ENCODE data around the gene KRTAP10-4.
"Not testable (repeated sequence)": the region's sequence is repeated elsewhere in the genome, so short reads cannot be mapped to it uniquely, and the experiment has no call there.

Gene KRTAP10-4

DNA sequence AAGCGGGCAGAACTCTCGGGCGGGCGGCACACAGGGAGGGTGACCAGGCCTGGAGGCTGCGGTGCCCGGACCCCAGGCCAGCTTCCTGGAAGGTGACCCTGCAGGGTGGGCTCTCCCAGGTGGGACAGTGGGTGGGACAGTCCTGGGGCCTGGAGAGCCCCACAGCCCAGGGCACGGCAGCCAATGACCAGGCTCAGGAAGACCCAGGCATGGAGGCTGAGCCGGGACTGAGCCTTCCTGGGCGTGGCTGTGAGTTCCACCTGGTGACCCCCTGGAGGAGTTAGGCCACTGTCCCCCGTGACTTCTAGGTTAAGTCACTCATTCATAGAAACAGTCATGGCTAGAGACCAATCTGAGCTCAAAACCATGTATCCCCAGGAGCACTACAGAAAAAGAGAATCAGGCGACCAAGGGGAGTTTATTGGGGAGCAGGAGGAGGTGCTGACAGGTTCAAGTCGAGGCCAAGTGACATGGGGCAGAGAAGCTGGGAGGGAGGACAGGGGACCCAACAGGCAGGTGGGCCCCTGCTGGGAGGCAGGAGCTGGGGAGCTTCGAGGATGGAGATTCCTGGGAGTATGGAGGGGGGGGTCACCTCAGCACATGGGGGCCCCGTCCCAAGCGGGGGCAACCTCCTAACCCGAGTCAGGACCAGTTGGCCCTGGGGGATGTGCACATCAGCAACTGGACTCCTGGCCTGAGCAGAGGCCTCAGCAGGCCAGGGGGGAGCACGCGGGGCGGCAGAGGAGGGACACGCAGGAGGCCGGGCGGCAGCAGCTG, 5.7 kb downstream of the KRTAP10-4 start:
- no peak for DNase-seq (ENCODE audit: low read depth in 2 of 2)

DNA sequence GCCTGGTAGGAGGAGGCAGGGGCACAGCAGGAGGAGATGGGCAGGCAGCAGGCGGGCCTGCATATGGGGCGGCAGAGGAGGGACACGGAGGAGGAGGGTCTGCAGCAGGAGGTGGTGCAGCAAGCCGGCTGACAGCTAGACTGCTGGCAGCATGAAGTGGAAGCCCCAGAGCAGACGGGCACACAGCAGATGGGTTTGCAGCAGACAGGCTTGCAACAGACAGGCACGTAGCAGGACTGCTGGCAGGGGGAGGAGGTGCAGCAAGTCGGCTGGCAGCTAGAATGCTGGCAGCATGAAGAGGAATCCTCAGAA, 6.3 kb downstream of the KRTAP10-4 start:
- DNase-seq (ENCODE audit: low read depth in 2 of 2): no peak

DNA sequence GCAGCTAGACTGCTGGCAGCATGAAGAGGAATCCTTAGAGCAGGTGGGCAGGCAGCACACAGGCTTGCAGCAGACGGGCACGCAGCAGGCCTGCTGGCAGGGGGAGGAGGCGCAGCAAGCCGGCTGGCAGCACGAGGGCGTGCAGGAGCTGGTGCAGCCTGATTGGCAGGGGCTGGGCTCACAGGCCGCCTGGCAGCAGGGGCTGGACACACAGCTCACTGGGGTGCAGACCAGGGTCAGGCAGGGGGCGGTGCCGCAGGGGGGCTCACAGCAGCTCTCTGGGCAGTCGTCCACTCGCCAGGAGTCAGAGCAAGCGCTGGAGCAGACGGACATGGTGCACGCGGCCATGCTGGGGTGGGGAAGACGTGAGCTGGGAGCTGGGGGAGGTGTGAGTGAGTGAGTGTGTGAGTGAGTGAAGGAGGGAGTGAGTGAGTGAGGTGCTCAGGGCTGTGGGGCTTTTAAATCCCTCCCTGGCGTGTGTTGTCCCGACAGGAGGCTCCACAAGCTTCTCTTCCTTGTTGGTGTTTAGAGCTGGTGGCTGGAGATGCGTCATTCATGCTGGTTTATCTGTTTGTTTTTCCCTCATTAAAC, 6.8 kb downstream of the KRTAP10-4 start, which contains the start of gene KRTAP10-5:
KRTAP10-5 (minus strand) TSS at position 374 of the 591 bp plus-strand sequence; CDS start at position 348, 26 bp downstream.
- DNase-seq (ENCODE audit: low read depth in 2 of 2): not testable (repeated sequence)

DNA sequence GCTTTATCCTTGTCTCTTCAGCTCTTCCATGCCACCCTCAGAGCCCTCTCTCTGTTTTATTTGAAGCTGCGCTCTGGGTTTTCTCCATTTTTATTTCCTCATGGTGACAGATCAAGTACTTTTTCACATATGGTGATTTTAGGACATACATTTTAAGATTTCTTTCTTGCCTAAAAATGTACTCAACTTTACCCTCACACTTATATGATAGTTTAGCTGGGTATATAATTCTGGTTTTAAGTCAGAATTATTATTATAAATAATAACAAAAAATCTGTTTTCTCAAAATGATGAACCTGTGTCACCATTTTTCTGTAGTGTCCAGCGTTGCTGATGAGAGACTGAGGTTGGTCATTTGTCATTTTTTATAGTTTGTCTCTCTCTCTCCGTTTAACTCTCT, 7.6 kb downstream of the KRTAP10-4 start:
- no peak for DNase-seq (ENCODE audit: low read depth in 2 of 2)

DNA sequence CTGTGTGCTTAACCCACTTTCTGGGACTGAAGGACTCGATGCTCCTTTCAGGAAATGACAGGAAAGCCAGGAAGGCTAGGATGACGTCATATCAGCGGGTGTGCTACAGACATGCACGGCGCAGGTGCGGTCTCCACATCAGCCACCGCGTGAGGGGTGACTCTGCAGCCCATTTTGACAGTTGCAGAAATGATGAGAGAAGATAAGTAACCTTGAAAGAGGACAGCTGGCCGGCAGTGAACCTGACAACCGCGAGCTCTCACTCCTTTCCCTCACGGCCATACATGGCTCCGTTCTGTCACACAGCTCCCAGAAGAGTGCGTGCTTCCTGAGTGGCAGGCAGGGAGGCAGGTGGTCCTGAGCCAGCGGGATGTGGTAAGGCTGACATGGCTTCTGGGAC, 8.5 kb downstream of the KRTAP10-4 start:
- DNase-seq (ENCODE audit: low read depth in 2 of 2): no peak

DNA sequence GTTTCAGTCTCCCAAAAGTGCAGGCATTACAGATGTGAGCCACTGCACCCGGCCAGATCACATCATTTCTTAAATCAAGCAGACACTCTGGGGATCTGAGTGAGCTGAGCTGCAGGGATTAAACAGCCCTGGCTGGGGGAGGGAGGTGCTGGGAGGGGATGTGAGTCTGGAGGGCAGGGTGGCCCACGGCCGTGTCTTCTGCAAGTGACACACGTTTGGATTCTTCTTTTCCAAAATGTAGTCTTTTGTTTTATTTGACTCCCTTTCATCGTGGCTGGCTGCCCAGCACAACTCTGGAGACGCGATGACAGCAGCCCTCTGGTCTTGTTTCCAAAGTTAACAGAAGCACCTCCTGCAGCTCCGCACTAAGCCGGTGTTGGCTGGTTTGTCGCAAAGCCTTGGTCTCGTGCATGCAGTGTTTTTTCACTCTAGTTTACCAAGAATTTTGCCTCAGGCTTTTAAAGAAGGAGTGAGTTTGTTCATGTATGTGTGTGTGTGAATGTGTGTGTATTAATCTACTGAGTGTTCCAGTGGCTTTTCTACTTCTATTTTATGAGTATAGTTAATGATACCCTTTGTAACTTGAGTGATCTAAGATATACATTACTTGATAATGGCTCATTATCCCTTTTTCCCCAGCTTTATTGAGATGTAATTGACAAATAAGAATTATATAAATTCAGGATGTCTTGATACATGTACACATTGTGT, 9.7 kb downstream of the KRTAP10-4 start:
- no peak for DNase-seq (ENCODE audit: low read depth in 2 of 2)

DNA sequence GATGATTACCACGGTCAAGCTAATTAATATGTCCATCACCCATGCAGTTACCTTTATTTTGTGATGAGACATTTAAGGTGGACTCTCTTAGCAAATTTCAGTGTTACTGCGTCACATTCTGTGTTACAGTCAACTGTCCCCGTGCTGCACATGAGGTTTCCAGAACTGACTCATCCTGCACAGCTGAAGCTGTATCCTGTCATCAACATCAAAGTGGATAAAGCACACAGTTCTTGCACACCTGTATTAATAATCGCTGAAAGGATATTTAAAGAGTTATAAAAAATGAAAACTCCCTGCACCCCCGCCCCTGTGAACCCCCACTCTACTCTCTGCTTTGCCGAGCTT, 10.2 kb downstream of the KRTAP10-4 start:
- DNase-seq (ENCODE audit: low read depth in 2 of 2): no peak

DNA sequence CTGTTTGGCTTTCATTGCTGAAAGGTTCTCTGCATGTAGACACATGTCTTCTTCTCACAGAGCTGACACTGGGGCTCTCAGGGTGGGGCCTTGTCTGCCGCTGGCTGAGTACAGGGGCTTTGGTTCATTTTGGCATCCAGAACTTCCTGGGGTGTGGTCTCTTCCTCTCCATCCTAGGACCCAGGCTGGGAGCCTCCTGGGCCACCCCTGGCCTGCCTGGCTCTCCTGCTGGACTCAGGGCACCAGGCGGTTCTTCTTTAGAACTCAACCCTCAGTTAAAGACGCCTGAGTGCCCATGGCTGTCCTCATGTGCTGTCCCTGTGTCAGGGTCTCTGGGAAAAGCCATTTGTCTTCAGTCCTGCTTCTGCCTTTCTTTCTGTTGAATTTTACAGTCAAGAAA, 12.4 kb downstream of the KRTAP10-4 start:
- no peak for DNase-seq (ENCODE audit: low read depth in 2 of 2)

DNA sequence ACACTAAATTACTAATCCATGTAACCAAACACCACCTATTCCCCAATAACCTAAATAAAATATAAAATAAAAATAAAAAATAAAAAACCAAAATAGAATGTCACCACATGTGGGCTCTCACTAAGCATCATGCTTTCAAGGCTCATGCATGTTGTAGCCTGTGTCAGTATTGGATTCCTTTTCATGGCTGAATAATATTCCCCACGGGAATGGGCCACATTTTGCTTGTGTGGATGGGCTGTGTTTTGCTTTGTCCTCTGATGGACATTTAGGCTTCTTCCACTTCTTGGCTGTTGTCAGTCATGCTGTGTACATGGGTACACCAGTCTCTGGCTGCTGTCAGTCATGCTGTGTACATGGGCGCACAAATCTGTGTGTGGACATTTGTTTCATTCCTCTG, 15.6 kb downstream of the KRTAP10-4 start:
- no peak for DNase-seq (ENCODE audit: low read depth in 2 of 2)

DNA sequence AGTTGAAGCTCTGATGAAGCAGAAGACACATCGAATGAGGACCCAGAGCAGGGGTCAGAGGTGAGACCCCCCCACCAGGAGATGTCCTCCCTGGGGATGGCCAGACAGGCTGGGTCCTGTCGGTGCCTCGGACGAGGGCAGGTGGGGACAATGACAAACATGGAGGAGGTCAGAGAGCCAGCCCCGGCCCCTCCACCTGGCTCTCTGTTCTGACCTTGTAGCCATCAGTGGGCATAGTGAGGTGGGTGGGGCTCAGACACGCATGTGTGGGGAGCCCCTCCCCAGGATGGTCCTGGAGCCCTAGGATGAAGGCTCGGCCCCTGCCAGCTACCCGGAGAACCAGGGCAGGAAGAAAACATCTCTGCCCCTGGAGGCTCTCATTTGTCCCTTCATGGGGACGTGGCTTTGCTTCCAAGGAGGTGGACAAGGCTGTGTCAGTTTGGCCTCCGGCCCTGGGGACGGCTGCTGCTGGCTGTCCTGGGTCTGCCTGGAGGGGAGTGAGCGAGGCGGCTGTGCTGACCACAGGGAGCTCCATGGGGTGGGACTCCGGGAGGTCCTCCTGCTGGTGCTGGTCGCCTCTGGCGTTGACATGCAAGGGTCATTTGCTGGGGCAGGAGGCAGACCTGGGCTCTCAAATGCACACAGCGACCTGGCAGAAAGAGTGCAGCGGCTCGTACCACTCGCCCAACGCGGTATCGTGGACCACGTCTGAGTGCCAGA, 16.2 kb downstream of the KRTAP10-4 start:
- DNase-seq (ENCODE audit: low read depth in 2 of 2): no peak

DNA sequence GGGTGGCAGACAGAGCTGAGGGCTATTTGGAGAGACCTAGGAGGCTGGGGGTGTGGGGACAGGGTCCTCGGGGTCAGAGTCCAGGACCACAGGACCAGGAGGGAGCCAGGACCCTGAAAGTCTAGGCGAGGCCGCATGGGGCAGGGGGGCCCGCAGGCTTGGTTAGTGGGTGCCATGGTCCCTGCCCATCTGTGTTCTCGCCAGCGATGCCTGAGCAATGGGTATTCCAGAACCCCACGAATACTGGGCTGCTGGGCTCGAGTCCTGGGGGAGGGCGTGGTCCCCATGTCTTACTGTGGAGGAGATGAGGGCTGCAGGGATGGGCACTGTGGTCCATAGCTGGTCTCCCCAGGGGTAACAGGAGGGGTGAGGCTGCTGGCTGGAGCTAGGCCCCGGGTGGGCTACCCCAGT, 16.8 kb downstream of the KRTAP10-4 start:
- no peak for DNase-seq (ENCODE audit: low read depth in 2 of 2)

DNA sequence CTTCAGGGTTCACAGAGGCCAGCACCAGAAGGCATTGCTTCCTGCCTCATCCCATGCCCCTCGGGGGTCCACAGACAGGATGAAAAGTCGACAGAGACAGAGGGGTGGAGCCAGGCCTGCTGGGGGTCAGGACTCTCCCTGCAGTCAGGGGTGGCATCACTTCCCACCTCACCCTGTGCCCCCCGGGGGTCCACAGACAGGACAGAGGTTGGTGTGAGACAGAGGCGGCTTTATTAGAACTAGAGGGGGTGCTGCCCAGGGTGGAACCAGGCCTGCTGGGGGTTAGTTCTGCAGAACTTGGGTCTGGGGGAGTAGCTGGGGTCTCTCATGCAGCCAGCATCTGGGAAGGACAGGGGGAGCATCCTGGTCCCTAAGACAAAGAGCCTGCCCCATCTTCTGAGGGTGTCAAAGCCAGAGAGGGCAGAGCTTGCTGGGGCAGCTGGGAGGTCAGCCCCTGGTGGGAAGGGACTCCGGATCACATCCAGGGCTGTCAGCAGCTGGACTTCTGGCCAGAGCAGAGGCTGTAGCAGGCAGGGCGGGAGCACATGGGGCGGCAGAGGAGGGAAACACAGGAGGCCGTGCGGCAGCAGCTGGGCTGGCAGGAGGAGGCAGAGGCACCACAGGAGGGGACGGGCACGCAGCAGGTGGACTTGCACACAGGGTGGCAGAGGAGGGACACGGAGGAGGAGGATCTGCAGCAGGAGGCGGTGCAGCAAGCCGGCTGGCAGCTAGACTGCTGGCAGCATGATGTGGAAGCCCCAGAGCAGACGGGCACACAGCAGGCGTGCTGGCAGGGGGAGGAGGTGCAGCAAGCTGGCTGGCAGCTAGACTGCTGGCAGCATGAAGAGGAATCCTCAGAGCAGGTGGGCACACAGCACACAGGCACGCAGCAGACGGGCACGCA, 17.6 kb downstream of the KRTAP10-4 start:
- DNase-seq (ENCODE audit: low read depth in 2 of 2): not testable (repeated sequence)

DNA sequence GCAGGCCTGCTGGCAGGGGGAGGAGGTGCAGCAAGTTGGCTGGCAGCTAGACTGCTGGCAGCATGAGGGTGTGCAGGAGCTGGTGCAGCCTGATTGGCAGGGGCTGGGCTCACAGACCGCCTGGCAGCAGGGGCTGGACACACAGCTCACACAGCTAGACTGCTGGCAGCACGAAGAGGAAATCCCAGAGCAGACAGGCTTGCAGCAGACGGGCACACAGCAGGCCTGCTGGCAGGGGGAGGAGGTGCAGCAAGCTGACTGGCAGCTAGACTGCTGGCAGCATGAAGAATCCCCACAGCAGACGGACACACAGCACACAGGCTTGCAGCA, 18.2 kb downstream of the KRTAP10-4 start:
- DNase-seq (ENCODE audit: low read depth in 2 of 2): not testable (repeated sequence)

DNA sequence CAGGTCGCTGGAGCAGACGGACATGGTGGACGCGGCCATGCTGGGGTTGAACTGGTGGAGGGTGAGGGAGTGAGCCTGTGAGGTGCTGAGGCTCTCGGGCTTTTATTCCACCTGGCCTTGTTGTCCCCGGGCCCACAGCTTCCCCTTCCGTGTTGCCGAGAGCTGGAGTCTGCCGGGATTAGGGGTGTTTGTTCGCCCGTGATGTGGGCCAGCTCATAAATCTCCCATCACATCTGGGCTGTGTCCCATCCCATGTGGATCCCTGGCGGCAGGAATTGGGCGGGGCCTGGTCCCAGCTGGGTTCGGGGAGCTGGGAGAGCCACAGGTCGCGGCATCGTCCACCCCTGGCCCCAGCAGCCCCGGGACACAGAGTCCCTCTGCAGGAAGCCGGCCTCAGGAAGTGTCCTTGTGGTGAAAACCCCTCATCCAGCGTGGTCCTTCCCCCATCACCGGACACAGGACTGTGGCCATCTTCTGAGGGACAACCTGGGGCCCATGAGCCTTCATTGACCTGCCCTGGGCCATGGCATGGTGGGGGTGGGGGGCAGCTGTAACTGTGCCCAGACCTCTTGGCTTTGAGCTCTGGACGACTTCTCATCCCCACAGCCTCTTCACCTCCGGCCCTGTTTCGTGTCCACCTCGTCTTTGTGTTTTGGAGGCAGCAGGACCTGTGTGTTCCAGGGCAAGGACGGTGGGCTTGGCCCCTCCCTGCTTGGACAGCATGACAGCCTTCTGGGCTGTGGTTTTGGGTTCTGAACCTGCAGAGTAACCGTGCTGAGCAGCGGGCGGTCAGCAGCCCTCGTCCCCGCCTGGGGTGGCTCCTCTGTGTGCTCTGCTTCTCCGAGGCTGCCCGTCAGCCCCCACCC, 19.1 kb downstream of the KRTAP10-4 start, which contains the start of gene KRTAP10-6:
KRTAP10-6 (minus strand) TSS at position 60 of the 866 bp plus-strand sequence; CDS start at position 39, 21 bp downstream.
- no peak for DNase-seq (ENCODE audit: low read depth in 2 of 2)

DNA sequence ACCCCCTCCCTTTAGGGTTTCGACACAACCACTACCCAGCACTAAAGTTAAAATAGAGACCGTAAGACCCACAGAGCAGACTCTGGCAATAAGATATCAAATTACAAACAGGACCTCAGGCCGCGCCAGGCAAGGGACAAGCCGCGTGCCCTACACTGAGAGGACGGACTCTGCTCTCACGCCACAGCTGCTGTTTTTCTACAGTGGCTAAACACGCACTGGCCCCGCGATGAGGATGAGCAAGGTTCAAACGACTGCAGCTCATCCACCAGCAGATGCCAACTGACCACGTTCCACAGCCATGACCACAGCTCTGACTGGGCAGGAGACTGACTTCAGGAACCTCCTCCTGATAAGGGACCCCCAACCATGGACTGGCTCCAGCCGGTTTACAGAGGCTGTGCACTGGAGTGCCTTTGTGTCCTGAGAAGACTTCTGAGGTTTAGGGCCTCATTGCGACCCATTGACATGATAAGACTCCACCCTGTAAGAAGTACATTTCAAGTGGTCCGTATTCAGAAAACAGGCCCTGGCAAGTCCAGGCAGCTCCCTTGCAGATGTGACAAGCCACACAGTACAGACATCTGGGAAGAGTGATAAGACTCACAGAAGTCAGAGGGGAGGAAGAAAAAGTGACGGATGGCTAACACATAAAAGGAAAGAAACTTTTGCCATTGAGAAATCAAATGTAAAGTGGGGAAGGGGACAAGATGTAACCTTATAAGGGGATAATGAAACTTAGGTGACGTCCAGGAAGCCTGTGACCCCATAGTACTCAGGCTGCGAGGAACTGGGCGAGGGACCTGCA, 20.3 kb downstream of the KRTAP10-4 start:
- no peak for DNase-seq (ENCODE audit: low read depth in 2 of 2)

DNA sequence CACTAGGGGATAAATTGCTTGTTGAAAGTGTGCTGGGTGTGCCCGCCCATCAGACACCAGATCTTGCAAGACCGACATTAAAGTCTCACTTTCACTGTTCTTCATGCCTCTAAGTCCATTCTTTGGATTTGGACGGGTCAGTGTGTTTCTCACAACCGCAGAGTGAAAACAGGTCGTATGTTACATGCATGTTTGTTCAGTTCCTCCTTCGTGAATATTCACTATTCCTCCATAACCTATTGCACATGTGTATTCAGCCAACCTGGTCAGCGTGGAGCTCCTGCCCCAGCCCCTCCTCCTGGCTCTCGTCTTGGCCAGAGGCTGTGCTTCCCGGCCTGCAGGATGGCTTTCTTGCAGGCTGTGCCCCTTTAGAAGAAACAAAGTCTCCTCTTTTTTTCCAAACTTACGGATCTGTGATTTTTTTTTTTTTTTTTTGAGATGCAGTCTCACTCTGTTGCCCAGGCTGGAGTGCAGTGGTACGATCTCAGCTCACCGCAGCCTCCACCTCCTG, 20.9 kb downstream of the KRTAP10-4 start:
- no peak for DNase-seq (ENCODE audit: low read depth in 2 of 2)

DNA sequence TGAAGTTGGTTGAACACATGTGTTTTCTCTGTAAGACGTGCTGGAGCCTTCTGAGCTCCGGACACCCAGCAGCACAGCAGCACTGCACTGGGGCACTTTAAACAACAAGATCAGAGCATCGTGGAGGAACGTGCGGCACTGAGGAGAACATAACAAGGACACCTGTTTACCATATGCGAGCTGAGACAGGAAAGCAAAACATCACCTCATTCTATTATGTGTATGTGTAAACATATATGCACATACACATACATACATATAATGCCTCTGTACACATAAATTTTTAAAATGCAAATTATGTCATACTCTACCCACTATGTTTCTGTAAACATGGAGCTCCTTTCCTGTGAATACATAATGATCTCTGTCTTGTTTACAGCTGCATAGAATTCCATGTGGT, 22.0 kb downstream of the KRTAP10-4 start:
- DNase-seq (ENCODE audit: low read depth in 2 of 2): no peak

DNA sequence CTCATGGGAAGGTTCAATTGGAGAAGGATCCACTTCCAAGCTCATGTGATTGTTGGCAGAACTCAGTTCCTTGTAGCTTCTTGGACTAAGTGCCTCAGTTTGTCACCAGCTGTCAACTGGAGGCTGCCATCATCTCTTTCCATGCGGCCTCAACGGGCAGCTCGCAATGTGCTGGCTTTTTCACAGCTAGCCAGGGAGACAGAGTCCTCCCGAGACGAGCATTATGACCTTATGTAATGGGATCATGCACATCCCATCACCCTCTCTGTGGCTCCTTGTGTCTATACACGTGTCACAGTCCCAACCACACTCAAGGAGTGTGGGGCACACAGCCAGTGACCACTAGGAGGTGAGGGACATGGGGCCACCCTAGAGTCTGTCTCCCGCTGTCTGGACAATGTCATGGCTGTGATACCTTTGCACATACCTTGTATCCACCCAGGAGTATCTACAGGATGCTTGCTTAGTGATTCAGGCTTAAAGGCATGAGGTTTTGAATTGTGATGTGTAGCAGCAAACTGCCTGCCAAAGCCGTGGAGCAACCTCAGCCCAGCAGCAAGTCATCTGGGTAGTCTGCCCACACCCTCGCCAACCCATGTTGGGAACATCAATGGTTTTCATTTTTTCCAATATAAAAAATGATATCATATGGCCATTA, 22.7 kb downstream of the KRTAP10-4 start:
- no peak for DNase-seq (ENCODE audit: low read depth in 2 of 2)

DNA sequence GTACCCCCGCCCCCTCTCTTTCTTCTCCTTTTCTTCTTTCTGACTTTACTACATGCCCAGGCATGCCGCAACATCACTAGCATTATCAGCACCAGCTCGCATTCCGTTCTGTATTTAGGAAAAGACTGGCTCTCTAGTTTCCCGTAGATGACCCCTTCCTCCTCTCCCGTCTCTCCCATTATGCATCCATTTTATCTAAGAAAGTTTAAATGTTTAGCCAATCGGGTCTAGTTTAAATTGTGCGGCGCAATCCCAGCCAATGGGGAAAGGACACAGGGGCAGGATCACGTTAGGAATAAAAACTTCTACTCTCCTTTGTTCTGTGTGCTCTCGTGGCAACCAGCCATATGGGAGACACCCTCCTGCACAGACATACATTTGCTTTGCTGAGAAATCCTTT, 24.5 kb downstream of the KRTAP10-4 start:
- no peak for DNase-seq (ENCODE audit: low read depth in 2 of 2)
